Measurements from ENCODE around the gene MTHFR. TPM values are rescaled to one million over a fixed set of nuclear protein-coding genes. Genes with fewer than 3 reads are reported as not detected.

Gene MTHFR
- total and polyA plus RNA-seq, 2 of the 8 experiments (the other 6 are each of a cell fraction or from before 2014, with no cell fraction given): 8.7 to 18.5 TPM

- no peak overlapping the region for H4K91ac ChIP-seq (replicated peaks; ENCODE audit: insufficient read length, low read length)
- no peak overlapping the region for H3K23ac ChIP-seq (ENCODE audit: insufficient read length)
- H3K79me2 ChIP-seq (ENCODE audit: control insufficient read depth in 1 of 2, insufficient read depth in 2 of 2, low read length in 2 of 2): no peaks in the 10 kb centered on the region
- H2BK20ac ChIP-seq (ENCODE audit: low read length): no peak overlapping the region
- H3K4me1 ChIP-seq (replicated peaks in 1 of 4; ENCODE audit: control insufficient read depth in 3 of 4, insufficient read depth in 4 of 4, low read length in 3 of 4): peaks cover 0 to 17% (median 10%) of the 10 kb centered on the region in 4 experiments; a peak in 6 of 7 replicates
- H4K8ac ChIP-seq (ENCODE audit: extremely low read depth, insufficient read depth, low read length): no peak overlapping the region
- no peak overlapping the region for H3K27ac ChIP-seq (ENCODE audit: low read depth, low read length)
- H2AFZ ChIP-seq (ENCODE audit: low read length): no peak overlapping the region
- CTCF ChIA-PET (ENCODE audit: partially characterized antibody): interaction anchor here (1.0 kb wide), 2 partner anchors 13 to 28 kb away, joined by 3 to 5 read pairs; no protein-coding TSS in a partner anchor
- no peaks in the 10 kb centered on the region for H3K79me1 ChIP-seq (ENCODE audit: low read depth, low read length)
- H4K5ac ChIP-seq (ENCODE audit: insufficient read length, low read depth, low read length): no peak overlapping the region
- no peak overlapping the region for H3K9ac ChIP-seq (replicated peaks in 1 of 4; ENCODE audit: extremely low read depth in 1 of 4, low read depth in 3 of 4, low read length in 3 of 4)
- POLR2A ChIA-PET (ENCODE audit: partially characterized antibody): interaction anchor here (1.0 to 1.6 kb wide), 2 partner anchors 28 to 73 kb away, joined by 3 to 6 read pairs; no protein-coding TSS in a partner anchor
- peaks cover 0 to 5% of the 10 kb centered on the region in 2 experiments; a peak in 1 of 4 replicates for H3K9me3 ChIP-seq (ENCODE audit: insufficient read depth in 2 of 2, low read depth in 1 of 2, low read length in 1 of 2)
- DNase-seq (ENCODE audit: low read depth in 1 of 2, low spot score in 2 of 2): no peak
- no peak overlapping the region for H2AK5ac ChIP-seq (ENCODE audit: low read depth, low read length)
- no peak overlapping the region for H3K56ac ChIP-seq (replicated peaks; ENCODE audit: insufficient read length, low read depth, low read length)
- FAIRE-seq: no peak
- peaks cover 7 to 18% (median 17%) of the 10 kb centered on the region in 4 experiments for H3K27me3 ChIP-seq (replicated peaks in 1 of 4; ENCODE audit: control insufficient read depth in 3 of 4, extremely low read depth in 1 of 4, insufficient read depth in 3 of 4, low read length in 3 of 4)
- WGBS, 2 experiments (ENCODE audit: extremely low coverage in 1 of 2, insufficient coverage in 1 of 2, insufficient read length in 1 of 2, insufficient replicate concordance in 2 of 2, low coverage in 1 of 2, low lambda C conversion rate in 2 of 2, missing lambda C conversion rate in 1 of 2): 83% methylated on average over 1 of the region's 1 CpG; no CpG with 5 or more reads in 1 of the 2 experiments
- no peak overlapping the region for H3K14ac ChIP-seq (ENCODE audit: insufficient read length)
- H3K4me2 ChIP-seq (ENCODE audit: insufficient read depth in 1 of 2, low read depth in 2 of 2, low read length in 2 of 2): no peak overlapping the region
- H3K36me3 ChIP-seq (ENCODE audit: control insufficient read depth in 2 of 4, insufficient read depth in 4 of 4, low read length in 3 of 4): no peaks in the 10 kb centered on the region
- no peak overlapping the region for H2BK15ac ChIP-seq (ENCODE audit: low read length)
- H2BK5ac ChIP-seq (ENCODE audit: low read depth, low read length): no peak overlapping the region
- H2BK12ac ChIP-seq (ENCODE audit: low read depth, low read length): no peak overlapping the region
- peaks cover 0 to 1% of the 10 kb centered on the region in 2 experiments for H4K20me1 ChIP-seq (replicated peaks in 1 of 2; ENCODE audit: control insufficient read depth in 1 of 2, insufficient read depth in 2 of 2, low read length in 2 of 2)
- H3K18ac ChIP-seq (ENCODE audit: extremely low read depth, low read length): no peak overlapping the region
- no peaks in the 10 kb centered on the region; the same call in 1 of the 2 replicates for H3K23me2 ChIP-seq (ENCODE audit: low read depth, low read length)
- no peak overlapping the region for H3K4me3 ChIP-seq (ENCODE audit: extremely low read depth in 1 of 4, insufficient read depth in 2 of 4, low read depth in 3 of 4, low read length in 4 of 4)
- no peak overlapping the region for H3K4ac ChIP-seq (replicated peaks; ENCODE audit: insufficient read length, low read depth, low read length)
- H2BK120ac ChIP-seq (replicated peaks; ENCODE audit: low read depth, low read length): no peak overlapping the region
- TF ChIP-seq CTCF (IDR thresholded peaks at IDR 0.05; ENCODE audit: control extremely low read depth in 1 of 3, insufficient read depth in 1 of 3, low read depth in 1 of 3, low read length in 3 of 3) (no peak), TCF12 (IDR thresholded peaks at IDR 0.05; ENCODE audit: low read depth, low read length) (no peak), CBX8 (IDR thresholded peaks at IDR 0.05; ENCODE audit: borderline replicate concordance, low read depth, low read length) (no peak), NRF1 (IDR thresholded peaks at IDR 0.05; ENCODE audit: low read depth, low read length) (no peak)
These were observed 48.7 kb downstream of the MTHFR start for GRCh38 chr1:11757047-11757446.

Measured in H1 (cell line).